RPMI7951 (cell line): ENCODE data around the gene MAP1LC3B2. TPM values are rescaled to one million over a fixed set of nuclear protein-coding genes. Genes with fewer than 3 reads are reported as not detected.
"Not testable (repeated sequence)": the region's sequence is repeated elsewhere in the genome, so short reads cannot be mapped to it uniquely, and the experiment has no call there.

ENCODE experiments used
- DNase-seq: peaks from one replicate; pipeline ENCODE4 v3.0.0-alpha.2; 2012; ENCODE audit warnings: low read depth
- total RNA-seq: library from RNA; depleted of rRNA; stranded (reverse); fragments of >200 nt; shearing (Covaris generic); gene quantifications from 2 replicates; pipeline ENCODE4 v1.2.3, GENCODE V29; 2014

The MAP1LC3B2 gene
- total RNA-seq, 1 experiment from 2014 or later: 0.48 TPM

- DNase-seq: no peak
Measured at GRCh38 chr12:116558280-116559161, 660 bp upstream of the MAP1LC3B2 start.

- no peak for DNase-seq
Measured at GRCh38 chr12:116561181-116561821, 2.1 kb downstream of the MAP1LC3B2 start.

GRCh38 chr12:116562090-116562489 is 2.9 kb downstream of the MAP1LC3B2 start:
- no peak for DNase-seq

GRCh38 chr12:116563262-116563661 is 4.1 kb downstream of the MAP1LC3B2 start:
- no peak for DNase-seq

GRCh38 chr12:116564080-116564479 is 4.9 kb downstream of the MAP1LC3B2 start:
- DNase-seq: no peak

- not testable (repeated sequence) for DNase-seq
Measured at GRCh38 chr12:116565221-116565620, 6.0 kb downstream of the MAP1LC3B2 start.

- no peak for DNase-seq
Measured at GRCh38 chr12:116565963-116566362, 6.8 kb downstream of the MAP1LC3B2 start.

- no peak for DNase-seq
Measured at GRCh38 chr12:116568203-116568602, 9.0 kb downstream of the MAP1LC3B2 start.

GRCh38 chr12:116571089-116571488 is 11.9 kb downstream of the MAP1LC3B2 start:
- DNase-seq: no peak

- DNase-seq: no peak
Measured at GRCh38 chr12:116573776-116574175, 14.6 kb downstream of the MAP1LC3B2 start.

GRCh38 chr12:116575754-116576153 is 16.6 kb downstream of the MAP1LC3B2 start:
- not testable (repeated sequence) for DNase-seq

- DNase-seq: no peak
Measured at GRCh38 chr12:116577154-116577561, 18.0 kb downstream of the MAP1LC3B2 start.

GRCh38 chr12:116578051-116578450 is 18.9 kb downstream of the MAP1LC3B2 start:
- no peak for DNase-seq

GRCh38 chr12:116582610-116583009 is 23.4 kb downstream of the MAP1LC3B2 start:
- DNase-seq: no peak

GRCh38 chr12:116583129-116583694 is 24.0 kb downstream of the MAP1LC3B2 start:
- DNase-seq: no peak

GRCh38 chr12:116587270-116587669 is 28.1 kb downstream of the MAP1LC3B2 start:
- DNase-seq: no peak

- DNase-seq: no peak
Measured at GRCh38 chr12:116588390-116589028, 29.3 kb downstream of the MAP1LC3B2 start.

- DNase-seq: no peak
Measured at GRCh38 chr12:116589581-116589980, 30.4 kb downstream of the MAP1LC3B2 start.

- peak; percentile 61 for DNase-seq
Measured at GRCh38 chr12:116590561-116590960, 31.4 kb downstream of the MAP1LC3B2 start.

- no peak for DNase-seq
Measured at GRCh38 chr12:116591855-116592637, 32.9 kb downstream of the MAP1LC3B2 start.

- no peak for DNase-seq
Measured at GRCh38 chr12:116592731-116593130, 33.5 kb downstream of the MAP1LC3B2 start.
